Uterus (tissue), 2 donors: Measurements from ENCODE around the gene NPRL2.

ENCODE experiments used
- CTCF ChIP-seq, 4 experiments: fragments of 200-600 bp in 2 of 4; fragments of 450-650 bp in 2 of 4; sonication (generic) in 2 of 4; IDR thresholded peaks; one replicate each; pipeline ENCODE4 v1.5.1; 2016 to 2019; ENCODE audit warnings: antibody characterized with exemption in 4 of 4, mild to moderate bottlenecking in 2 of 4, moderate library complexity in 1 of 4
- POLR2A ChIP-seq, 2 donors: fragments of 450-650 bp; IDR thresholded peaks; one replicate each; pipeline ENCODE4 v1.6.1; 2016; ENCODE audit warnings: antibody characterized with exemption in 2 of 2, mild to moderate bottlenecking in 1 of 2, moderate library complexity in 1 of 2

GRCh38 chr3:50316657-50317242, 33.8 kb downstream of the NPRL2 start:
- no peak for TF ChIP-seq CTCF (IDR thresholded peaks at IDR 0.05)
- TF ChIP-seq POLR2A (IDR thresholded peaks at IDR 0.05) = peak in 1 of 2 donors; percentile 26
